Lower lobe of right lung (tissue), 2 donors: ENCODE results near the gene CDC25C. TPM values are rescaled to one million over a fixed set of nuclear protein-coding genes. Genes with fewer than 3 reads are reported as not detected.

Experiments
- ATAC-seq, 2 donors: fragments of 200-7000 bp; cut with Tn5 transposase; one replicate each; pipeline ENCODE4 v1.9.1; 2020 to 2022; ENCODE audit warnings: mild to moderate bottlenecking in 2 of 2, moderate library complexity in 2 of 2
- DNase-seq: peaks from one replicate; pipeline ENCODE4 v3.0.0-alpha.2; 2020
- H3K27ac ChIP-seq: fragments of 200-600 bp; one replicate; pipeline ENCODE4 v1.8.0; 2022
- H3K27me3 ChIP-seq: fragments of 200-600 bp; one replicate; pipeline ENCODE4 v1.8.0; 2022; ENCODE audit warnings: low read depth
- H3K36me3 ChIP-seq: fragments of 200-600 bp; one replicate; pipeline ENCODE4 v1.8.0; 2022; ENCODE audit warnings: mild to moderate bottlenecking
- H3K4me1 ChIP-seq: fragments of 200-600 bp; one replicate; pipeline ENCODE4 v1.8.0; 2022
- H3K4me3 ChIP-seq: fragments of 200-600 bp; one replicate; pipeline ENCODE4 v1.8.0; 2022; ENCODE audit warnings: mild to moderate bottlenecking
- H3K9me3 ChIP-seq: fragments of 200-600 bp; one replicate; pipeline ENCODE4 v1.8.0; 2022
- intact Hi-C: fragments of 100-400 bp; cut with DNase I; formaldehyde crosslinking; loops from one replicate; pipeline ENCODE4 v1.11.0; 2022
- total RNA-seq: library from RNA; stranded (reverse); fragmentation: NEBNext Ultra II Directional; extraction: Animal tissue kit (Norgen Biotek cat#: 25700); gene quantifications from one replicate; pipeline ENCODE4 v1.2.1, GENCODE V29; 2021
- TF ChIP-seq, protein P1 (sequence below): fragments of 200-600 bp; IDR thresholded peaks from one replicate; pipeline ENCODE4 v1.8.0; 2022; ENCODE audit warnings: antibody characterized with exemption, mild to moderate bottlenecking
- donor health status: DM: no; HTN: yes; CAD: no; lungs with severe emphysema.

The CDC25C gene
- total RNA-seq, 1 donor from 2014 or later = 0.47 TPM

DNA sequence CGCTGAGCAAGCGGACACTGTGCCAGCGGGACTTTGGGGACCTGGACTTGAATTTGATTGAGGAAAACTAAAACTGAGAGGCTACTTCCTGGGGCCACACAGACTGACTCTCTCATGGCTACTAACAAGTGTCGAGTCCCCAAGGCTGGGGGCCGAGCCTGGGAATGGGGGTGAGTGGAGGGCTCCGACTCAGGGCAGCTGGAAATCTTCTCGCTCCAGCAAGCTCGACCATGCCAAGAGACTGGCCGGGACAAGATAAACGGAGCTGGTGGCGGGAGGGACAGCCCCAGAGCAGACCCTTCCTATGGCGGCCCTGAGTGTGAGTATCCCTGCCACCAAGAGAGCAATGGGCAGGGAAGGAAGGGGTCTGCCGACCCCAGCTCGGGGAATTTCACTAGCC is 15.3 kb upstream of the CDC25C start:
- Histone ChIP-seq H3K9me3 (no peaks in the 10 kb centered on the region), H3K4me1 (no peaks in the 10 kb centered on the region), H3K4me3 (no peak overlapping the region), H3K27ac (no peak overlapping the region), H3K27me3 (no peaks in the 10 kb centered on the region), H3K36me3 (peaks cover 76% of the 10 kb centered on the region)
- TF ChIP-seq, protein P1, sequence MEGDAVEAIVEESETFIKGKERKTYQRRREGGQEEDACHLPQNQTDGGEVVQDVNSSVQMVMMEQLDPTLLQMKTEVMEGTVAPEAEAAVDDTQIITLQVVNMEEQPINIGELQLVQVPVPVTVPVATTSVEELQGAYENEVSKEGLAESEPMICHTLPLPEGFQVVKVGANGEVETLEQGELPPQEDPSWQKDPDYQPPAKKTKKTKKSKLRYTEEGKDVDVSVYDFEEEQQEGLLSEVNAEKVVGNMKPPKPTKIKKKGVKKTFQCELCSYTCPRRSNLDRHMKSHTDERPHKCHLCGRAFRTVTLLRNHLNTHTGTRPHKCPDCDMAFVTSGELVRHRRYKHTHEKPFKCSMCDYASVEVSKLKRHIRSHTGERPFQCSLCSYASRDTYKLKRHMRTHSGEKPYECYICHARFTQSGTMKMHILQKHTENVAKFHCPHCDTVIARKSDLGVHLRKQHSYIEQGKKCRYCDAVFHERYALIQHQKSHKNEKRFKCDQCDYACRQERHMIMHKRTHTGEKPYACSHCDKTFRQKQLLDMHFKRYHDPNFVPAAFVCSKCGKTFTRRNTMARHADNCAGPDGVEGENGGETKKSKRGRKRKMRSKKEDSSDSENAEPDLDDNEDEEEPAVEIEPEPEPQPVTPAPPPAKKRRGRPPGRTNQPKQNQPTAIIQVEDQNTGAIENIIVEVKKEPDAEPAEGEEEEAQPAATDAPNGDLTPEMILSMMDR = no peak
- DNase-seq = no peak
- intact Hi-C loops = no loop called here
- ATAC-seq = no peak

DNA sequence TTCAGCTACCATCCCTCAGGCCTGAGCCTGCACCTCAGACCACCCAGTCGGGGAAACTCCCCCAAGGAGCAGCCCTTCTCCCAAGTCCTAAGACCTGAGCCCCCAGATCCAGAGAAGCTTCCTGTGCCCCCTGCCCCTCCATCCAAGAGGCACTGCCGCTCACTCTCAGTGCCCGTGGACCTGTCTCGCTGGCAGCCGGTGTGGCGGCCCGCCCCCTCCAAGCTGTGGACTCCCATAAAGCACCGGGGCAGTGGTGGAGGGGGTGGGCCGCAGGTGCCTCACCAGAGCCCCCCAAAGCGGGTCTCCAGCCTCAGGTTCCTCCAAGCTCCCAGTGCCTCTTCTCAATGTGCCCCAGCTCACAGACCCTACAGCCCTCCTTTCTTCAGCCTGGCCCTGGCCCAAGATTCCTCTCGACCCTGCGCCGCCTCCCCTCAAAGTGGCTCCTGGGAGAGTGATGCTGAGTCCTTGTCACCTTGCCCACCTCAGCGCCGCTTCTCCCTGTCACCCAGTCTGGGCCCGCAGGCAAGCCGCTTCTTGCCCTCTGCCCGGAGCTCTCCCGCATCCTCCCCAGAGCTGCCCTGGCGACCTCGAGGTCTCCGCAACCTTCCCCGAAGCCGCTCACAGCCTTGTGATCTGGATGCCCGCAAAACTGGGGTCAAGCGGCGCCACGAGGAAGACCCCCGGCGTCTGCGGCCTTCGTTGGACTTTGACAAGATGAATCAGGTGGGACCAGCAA is 13.5 kb upstream of the CDC25C start:
- H3K9me3 ChIP-seq = no peaks in the 10 kb centered on the region
- peaks cover 85% of the 10 kb centered on the region for H3K36me3 ChIP-seq
- DNase-seq (no peak), ATAC-seq (no peak)
- intact Hi-C loops = no loop called here
- TF ChIP-seq, protein P1 = no peak
- peaks cover 4% of the 10 kb centered on the region for H3K4me1 ChIP-seq
- no peaks in the 10 kb centered on the region for H3K27me3 ChIP-seq
- H3K4me3 ChIP-seq = no peak overlapping the region
- H3K27ac ChIP-seq = no peak overlapping the region

DNA sequence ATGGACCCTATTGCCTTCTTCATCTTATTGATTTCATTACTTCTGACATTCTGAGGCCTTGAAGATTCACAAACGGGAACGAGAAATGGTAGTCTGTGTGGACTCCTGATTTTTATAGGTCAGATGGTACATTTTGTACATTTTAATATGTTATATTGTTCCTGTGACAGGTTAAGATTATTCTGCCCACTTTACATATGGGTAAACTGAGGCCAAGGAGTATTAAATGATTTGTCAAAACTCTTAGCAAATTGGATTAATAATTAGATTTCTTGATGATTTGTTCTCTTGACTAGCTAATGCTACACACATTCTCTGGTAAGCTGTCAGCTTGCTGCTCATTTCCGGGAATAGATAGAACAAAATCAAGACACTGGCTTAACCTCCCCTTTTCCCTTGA is 8.4 kb upstream of the CDC25C start:
- TF ChIP-seq, protein P1 = no peak
- ATAC-seq (no peak), DNase-seq (no peak)
- H3K4me1 ChIP-seq = peaks cover 17% of the 10 kb centered on the region
- no peaks in the 10 kb centered on the region for H3K9me3 ChIP-seq
- no peaks in the 10 kb centered on the region for H3K27me3 ChIP-seq
- H3K27ac ChIP-seq = peak overlapping the region; percentile 99
- peaks cover 40% of the 10 kb centered on the region for H3K36me3 ChIP-seq
- H3K4me3 ChIP-seq = peak overlapping the region; percentile 89
- intact Hi-C loops = no loop called here

DNA sequence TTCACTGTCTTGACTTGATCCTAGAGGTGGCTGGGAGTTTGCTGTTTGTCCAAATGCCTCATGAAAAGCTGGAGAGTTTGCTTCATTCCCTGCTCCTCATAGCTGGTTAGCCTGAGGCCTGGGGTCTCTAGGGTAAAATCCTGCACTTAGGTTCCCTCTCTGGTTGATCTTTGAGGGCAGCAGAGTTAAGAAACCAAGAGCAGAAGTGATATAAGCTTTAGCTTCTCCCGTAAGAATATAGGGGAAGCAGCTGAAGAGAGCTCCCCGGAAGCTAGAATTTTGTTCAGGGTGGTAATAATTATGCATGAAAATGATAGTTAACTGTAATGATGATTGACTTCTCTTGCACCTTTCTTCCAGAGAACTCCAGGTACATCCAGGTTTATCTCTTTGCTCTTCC is 7.9 kb upstream of the CDC25C start:
- Histone ChIP-seq H3K36me3 (peaks cover 35% of the 10 kb centered on the region), H3K27me3 (no peaks in the 10 kb centered on the region), H3K4me1 (peaks cover 17% of the 10 kb centered on the region), H3K27ac (peak overlapping the region; percentile 99), H3K4me3 (peak overlapping the region; percentile 89), H3K9me3 (no peaks in the 10 kb centered on the region)
- TF ChIP-seq, protein P1 = no peak
- intact Hi-C loops = no loop called here
- ATAC-seq (no peak), DNase-seq (no peak)

DNA sequence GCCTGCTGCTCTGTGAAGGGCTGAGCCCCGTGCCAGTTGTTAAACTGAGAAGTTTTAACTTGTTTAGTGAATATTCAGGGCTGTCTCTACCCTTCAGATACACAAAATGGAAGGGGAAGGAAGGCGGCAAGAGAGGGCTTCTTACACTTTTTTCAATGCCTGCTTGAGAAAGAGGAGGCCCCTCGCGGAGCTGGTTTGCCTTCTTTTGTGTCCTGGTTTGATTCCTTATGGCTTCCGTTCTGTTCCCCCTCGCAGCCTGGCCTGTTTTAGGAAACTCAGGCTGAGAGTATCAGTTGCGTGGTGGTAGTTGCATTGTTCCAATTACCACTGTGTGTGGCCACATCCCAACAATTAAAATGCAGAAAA is 7.5 kb upstream of the CDC25C start:
- TF ChIP-seq, protein P1 = no peak
- Histone ChIP-seq H3K4me1 (peaks cover 17% of the 10 kb centered on the region), H3K9me3 (no peaks in the 10 kb centered on the region), H3K27ac (peak overlapping the region; percentile 99), H3K27me3 (no peaks in the 10 kb centered on the region), H3K4me3 (peak overlapping the region; percentile 89), H3K36me3 (peaks cover 31% of the 10 kb centered on the region)
- intact Hi-C loops = no loop called here
- DNase-seq (no peak), ATAC-seq (no peak)
